Left hindlimb (tissue), 1 donor: ENCODE measurements around the gene OR2T2.
"Not testable (repeated sequence)": the region's sequence is repeated elsewhere in the genome, so short reads cannot be mapped to it uniquely, and the experiment has no call there.

Experiments used
- DNase-seq: peaks from one replicate; pipeline ENCODE4 v3.0.0-alpha.2; 2018

The OR2T2 gene

GRCh38 chr1:248445399-248445798 is at the start of gene OR2T2:
Gene OR2T2 (plus strand): TSS chr1:248445637. CDS start chr1:248452798, 7,161 bp downstream.
- not testable (repeated sequence) for DNase-seq

GRCh38 chr1:248402748-248403147 is 42.7 kb upstream of the OR2T2 start, which contains the start of gene OR2T1:
Gene OR2T1 (plus strand): TSS chr1:248403048. CDS start chr1:248406148, 3,100 bp downstream.
- no peak for DNase-seq

GRCh38 chr1:248404024-248404423 is 41.4 kb upstream of the OR2T2 start:
- DNase-seq = no peak

- no peak for DNase-seq
These were observed 38.4 kb upstream of the OR2T2 start for GRCh38 chr1:248406721-248407692.

- DNase-seq = no peak
These were observed 29.2 kb upstream of the OR2T2 start for GRCh38 chr1:248416226-248416625.

GRCh38 chr1:248417854-248418253 is 27.6 kb upstream of the OR2T2 start:
- DNase-seq = no peak

GRCh38 chr1:248421384-248421783 is 24.1 kb upstream of the OR2T2 start:
- DNase-seq = no peak

- not testable (repeated sequence) for DNase-seq
These were observed 17.8 kb upstream of the OR2T2 start for GRCh38 chr1:248427526-248428191.

GRCh38 chr1:248428192-248428533 is 17.3 kb upstream of the OR2T2 start:
- DNase-seq = not testable (repeated sequence)

- not testable (repeated sequence) for DNase-seq
These were observed 13.8 kb upstream of the OR2T2 start for GRCh38 chr1:248431683-248432082.

- not testable (repeated sequence) for DNase-seq
These were observed 13.2 kb upstream of the OR2T2 start for GRCh38 chr1:248432201-248432600.

GRCh38 chr1:248433811-248434415 is 11.5 kb upstream of the OR2T2 start:
- not testable (repeated sequence) for DNase-seq

GRCh38 chr1:248434913-248435312 is 10.5 kb upstream of the OR2T2 start:
- DNase-seq = not testable (repeated sequence)

GRCh38 chr1:248436303-248436702 is 9.1 kb upstream of the OR2T2 start:
- not testable (repeated sequence) for DNase-seq

GRCh38 chr1:248438668-248439067 is 6.8 kb upstream of the OR2T2 start:
- not testable (repeated sequence) for DNase-seq

GRCh38 chr1:248439283-248439682 is 6.2 kb upstream of the OR2T2 start:
- not testable (repeated sequence) for DNase-seq

GRCh38 chr1:248442500-248443277 is 2.7 kb upstream of the OR2T2 start:
- DNase-seq = not testable (repeated sequence)

GRCh38 chr1:248444603-248445002 is 834 bp upstream of the OR2T2 start:
- not testable (repeated sequence) for DNase-seq

GRCh38 chr1:248448409-248449074 is 3.1 kb downstream of the OR2T2 start:
- DNase-seq = not testable (repeated sequence)

- DNase-seq = not testable (repeated sequence)
These were observed 4.5 kb downstream of the OR2T2 start for GRCh38 chr1:248449821-248450465.

- DNase-seq = not testable (repeated sequence)
These were observed 5.2 kb downstream of the OR2T2 start for GRCh38 chr1:248450466-248451145.
